GM13976 (cell line): Measurements from ENCODE around the gene ATP2C2.

Experiments
- DNase-seq: peaks from one replicate; pipeline ENCODE4 v3.0.0; 2012; ENCODE audit warnings: low spot score
- CTCF ChIP-seq: IDR thresholded peaks from 2 replicates; pipeline ENCODE4 v1.5.1; 2012; ENCODE audit warnings: borderline replicate concordance, mild to moderate bottlenecking; ENCODE audit not compliant: insufficient read depth; ENCODE audit errors: extremely low read depth, missing control alignments, control extremely low read depth
- in situ Hi-C: fragments of 300-500 bp; cut with MboI; formaldehyde crosslinking; loops from one replicate; pipeline ENCODE4 v1.12.0; 2022; ENCODE audit warnings: low sequenced_read_pairs, mixed read lengths, inconsistent platforms; ENCODE audit not compliant: unreplicated experiment

The ATP2C2 gene

GRCh38 chr16:84404324-84404723 is 36.0 kb downstream of the ATP2C2 start:
- in situ Hi-C loops: no loop called here
- TF ChIP-seq CTCF: no peak
- DNase-seq: no peak

DNA sequence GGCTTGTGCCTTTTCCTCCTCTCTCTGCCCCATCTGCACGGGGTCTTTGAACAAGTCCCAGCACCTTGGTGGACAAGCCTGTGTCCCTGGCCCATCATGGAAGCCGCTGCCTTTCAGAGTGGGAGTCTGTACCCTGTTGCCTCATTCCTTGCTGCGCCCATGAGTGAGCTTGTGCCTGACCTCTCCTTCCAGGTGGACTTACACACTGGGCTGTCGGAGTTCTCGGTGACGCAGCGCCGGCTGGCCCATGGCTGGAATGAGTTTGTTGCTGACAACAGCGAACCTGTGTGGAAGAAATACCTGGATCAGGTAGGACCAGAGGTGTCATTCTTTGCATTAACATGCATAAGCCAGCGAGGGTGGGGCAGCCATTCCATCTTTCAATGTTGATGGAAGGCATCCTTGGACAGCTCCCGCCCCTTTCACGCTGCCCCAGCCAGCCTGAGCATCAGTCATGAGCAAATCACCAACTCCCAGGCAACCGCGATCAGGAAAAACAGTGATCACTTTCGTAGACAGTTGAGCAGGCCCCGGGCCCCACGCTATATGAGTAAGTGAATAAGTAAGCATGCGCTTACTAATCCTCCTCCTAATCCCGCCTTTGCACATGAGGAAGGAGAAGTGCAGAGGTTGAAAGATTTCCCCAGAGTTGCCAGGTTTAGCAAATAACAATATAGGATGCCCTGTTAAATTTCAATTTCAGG is 36.8 kb downstream of the ATP2C2 start:
- TF ChIP-seq CTCF: no peak
- no peak for DNase-seq
- in situ Hi-C loops: no loop called here

- in situ Hi-C loops: no loop called here
- TF ChIP-seq CTCF: no peak
- no peak for DNase-seq
Measured at GRCh38 chr16:84406006-84406963, 37.9 kb downstream of the ATP2C2 start.

DNA sequence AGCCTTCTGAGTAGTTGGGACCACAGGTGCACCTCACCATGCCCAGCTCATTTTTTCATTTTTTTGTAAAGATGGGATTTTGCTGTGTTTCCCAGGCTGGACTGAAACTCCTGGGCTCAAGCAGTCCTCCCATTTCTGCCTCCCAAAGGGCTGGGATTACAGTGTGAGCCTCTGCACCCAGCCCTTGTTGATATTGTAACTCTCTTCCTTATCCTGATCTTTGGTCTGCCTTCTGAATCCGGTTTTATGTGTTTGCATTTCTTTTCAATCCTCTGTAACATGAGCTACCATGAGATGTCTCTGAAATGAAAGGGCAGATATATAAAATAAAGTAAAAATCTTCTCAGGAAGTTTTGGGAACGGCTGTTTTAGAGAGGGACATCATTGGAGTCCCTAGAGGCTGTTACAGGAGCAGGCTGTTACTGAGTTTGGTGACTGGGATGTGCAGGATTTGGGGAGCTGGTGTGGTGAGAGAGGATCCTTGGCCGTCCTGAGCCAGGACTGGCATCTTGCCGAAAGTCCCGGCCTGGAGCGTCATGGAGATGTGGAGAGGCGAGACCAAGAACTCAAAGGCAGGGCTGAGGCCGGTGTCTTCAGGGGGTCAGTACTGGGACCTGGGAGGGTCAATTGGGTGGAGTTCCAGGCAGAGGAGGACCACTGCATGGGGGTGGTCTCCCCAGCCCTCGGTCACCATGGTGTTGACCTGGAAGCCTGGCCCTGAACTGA is 39.4 kb downstream of the ATP2C2 start:
- in situ Hi-C loops: no loop called here
- no peak for TF ChIP-seq CTCF
- DNase-seq: no peak

DNA sequence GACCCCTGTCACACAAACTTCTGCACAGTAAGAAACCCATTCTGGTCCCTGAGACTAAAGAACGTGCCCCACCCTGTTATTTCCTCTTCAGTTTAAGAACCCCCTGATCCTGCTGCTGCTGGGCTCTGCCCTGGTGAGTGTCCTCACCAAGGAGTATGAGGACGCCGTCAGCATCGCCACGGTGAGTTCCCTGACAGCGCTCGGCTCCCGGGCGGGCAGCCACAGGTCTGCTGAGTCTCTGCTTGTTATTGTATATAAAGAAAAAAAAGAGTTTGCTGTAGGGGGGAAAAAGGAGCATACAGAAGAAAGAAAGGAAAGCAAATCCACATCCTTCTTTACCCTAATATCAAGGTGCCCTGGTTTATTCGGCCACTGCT is 40.0 kb downstream of the ATP2C2 start:
- no peak for TF ChIP-seq CTCF
- in situ Hi-C loops: no loop called here
- DNase-seq: no peak

DNA sequence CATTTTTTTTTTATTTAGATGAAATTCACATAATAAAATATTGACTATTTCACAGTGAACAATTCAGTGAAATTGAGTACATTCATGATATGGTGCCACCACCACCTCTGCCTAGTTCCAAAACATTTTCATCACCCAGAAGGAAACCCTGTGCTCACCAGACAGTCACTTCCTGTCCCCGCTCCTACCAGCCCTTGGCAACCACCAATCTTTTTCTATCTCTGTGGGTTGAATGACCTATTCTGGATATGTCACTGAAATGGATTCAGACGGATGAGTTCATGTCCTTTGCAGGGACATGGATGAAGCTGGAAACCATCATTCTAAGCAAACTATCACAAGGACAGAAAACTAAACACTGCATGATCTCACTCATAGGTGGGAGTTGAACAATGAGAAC is 40.5 kb downstream of the ATP2C2 start:
- in situ Hi-C loops: no loop called here
- DNase-seq: no peak
- no peak for TF ChIP-seq CTCF
